Esophagus (tissue), 2 donors: ENCODE measurements around the gene LHB. TPM values are rescaled to one million over a fixed set of nuclear protein-coding genes. Genes with fewer than 3 reads are reported as not detected.
"Not testable (repeated sequence)": the region's sequence is repeated elsewhere in the genome, so short reads cannot be mapped to it uniquely, and the experiment has no call there.

Experiments
- H3K27ac ChIP-seq, 2 donors: one replicate each; pipeline ENCODE4 v1.5.1; 2013; ENCODE audit warnings: low read depth in 2 of 2, mild to moderate bottlenecking in 2 of 2, inconsistent platforms in 1 of 2, low read length in 1 of 2, moderate library complexity in 1 of 2
- H3K27me3 ChIP-seq, 2 donors: one replicate each; pipeline ENCODE4 v1.6.1; 2013; ENCODE audit warnings: low read length in 2 of 2, control low read depth in 1 of 2, mild to moderate bottlenecking in 1 of 2; ENCODE audit not compliant: insufficient read depth in 2 of 2, control insufficient read depth in 1 of 2
- H3K36me3 ChIP-seq, 2 donors: one replicate each; pipeline ENCODE4 v1.6.1; 2013; ENCODE audit warnings: low read length in 1 of 2; ENCODE audit not compliant: control insufficient read depth in 2 of 2, insufficient read depth in 2 of 2
- H3K4me1 ChIP-seq, 2 donors: one replicate each; pipeline ENCODE4 v1.6.1; 2013; ENCODE audit warnings: low read length in 1 of 2; ENCODE audit not compliant: control insufficient read depth in 2 of 2, insufficient read depth in 2 of 2
- H3K4me3 ChIP-seq, 2 donors: one replicate each; pipeline ENCODE4 v1.5.1; 2013; ENCODE audit warnings: low read length in 2 of 2, mild to moderate bottlenecking in 2 of 2, low read depth in 1 of 2, moderate library complexity in 1 of 2
- H3K9me3 ChIP-seq, 2 donors: one replicate each; pipeline ENCODE4 v1.6.1; 2013; ENCODE audit warnings: mild to moderate bottlenecking in 2 of 2, low read depth in 1 of 2, low read length in 1 of 2, moderate library complexity in 1 of 2; ENCODE audit not compliant: control insufficient read depth in 2 of 2, insufficient read depth in 1 of 2
- WGBS, 2 donors: extraction: QIAGEN DNeasy Blood & Tissue Kit; methylation state at CpG; one replicate each; pipeline ENCODE4 v1.1.7; 2013; 5-methylcytosine and 5-hydroxymethylcytosine counted together
- polyA plus RNA-seq, 2 donors: library from polyadenylated mRNA; stranded (reverse); fragments of 200-250 nt; gene quantifications; one replicate each; pipeline ENCODE4 v1.2.3, GENCODE V29; 2013
- donor health status: healthy with polysubstance abuse.
- donor health status: Bipolar disorder and iron deficiency.

LHB gene
- polyA plus RNA-seq, 2 donors = 0.29 to 0.45 TPM

DNA sequence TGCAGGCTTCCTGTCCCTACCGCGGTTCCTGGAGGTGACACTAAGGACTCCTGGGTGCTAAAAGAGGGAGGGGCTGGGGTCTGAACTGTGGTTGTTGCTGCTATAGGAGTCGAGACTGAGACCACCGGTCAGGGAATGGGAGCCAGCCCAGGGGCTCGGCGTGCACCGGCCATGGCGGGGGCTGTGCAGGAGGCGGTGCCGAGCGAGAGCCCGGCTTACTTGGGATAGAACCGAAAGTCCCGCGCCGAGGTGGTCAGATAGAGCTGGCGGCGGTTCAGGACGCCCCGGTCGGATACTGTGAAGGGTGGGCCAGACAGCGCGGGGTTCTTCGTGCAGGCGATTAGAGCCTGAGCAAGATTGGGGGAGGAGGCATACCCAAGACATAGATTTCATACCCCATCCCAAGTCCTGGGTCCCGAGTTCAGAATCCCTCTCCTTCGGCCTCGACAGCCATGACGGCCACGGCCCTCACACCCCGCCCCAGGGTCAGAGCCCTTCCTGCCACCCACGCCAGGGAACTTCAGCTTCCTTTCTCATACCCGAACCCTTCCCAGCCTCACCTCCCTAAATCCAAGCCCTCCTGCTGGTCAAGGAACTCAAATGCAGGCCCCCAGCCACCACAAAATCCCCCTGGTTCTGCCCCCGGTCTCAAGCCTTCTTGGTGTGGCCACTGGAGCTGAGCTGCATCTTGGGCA lies 40.2 kb upstream of the LHB start:
- H3K4me3 ChIP-seq = peak overlapping the region; percentile 46 to 50
- H3K9me3 ChIP-seq, H3K36me3 ChIP-seq, H3K27me3 ChIP-seq, H3K27ac ChIP-seq: not testable (repeated sequence)
- H3K4me1 ChIP-seq = peaks cover 0 to 18% of the 10 kb centered on the region in 2 donors
- WGBS, 2 donors = 2 to 3% methylated on average over 26 to 34 of the region's 34 CpGs

DNA sequence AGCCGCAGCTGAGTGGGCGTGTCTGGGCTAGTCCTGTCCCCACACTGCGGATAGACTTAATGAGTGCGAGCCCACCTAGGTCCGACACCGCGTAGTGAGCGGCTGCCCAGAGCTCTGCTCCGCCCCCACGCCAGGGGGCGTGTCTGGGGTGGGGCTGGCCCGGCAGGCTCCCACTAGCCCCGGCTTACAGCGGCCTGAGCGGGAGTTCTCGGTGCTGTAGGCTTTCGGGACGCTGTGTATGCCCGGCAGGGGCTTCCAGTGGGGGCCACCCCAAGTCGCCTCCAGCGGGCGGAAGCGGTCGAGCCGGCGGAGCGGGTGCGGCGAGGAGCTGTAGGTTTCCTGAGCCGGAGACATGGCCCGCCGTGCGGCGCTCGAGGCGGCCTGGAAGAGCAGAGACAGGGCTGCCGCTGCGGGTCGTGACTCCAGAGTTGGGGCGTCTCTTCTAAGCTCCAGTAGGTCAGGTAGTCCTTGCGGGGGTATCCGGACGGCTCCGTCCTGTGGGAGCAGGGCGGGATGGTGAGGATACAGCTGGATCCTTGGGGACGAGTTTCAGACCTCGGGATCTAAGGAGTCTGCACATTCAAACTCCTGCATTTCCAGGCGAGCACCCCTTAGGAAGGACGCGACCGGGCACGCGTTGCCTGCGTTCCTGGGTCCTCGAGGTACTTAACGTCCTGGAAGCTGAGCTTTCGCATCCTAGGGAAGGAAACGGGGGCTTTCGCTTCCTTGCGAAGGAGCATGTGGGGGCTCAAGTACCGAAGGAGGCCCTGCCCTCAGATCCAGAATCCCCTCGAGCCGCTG lies 39.4 kb upstream of the LHB start:
- peak overlapping the region; percentile 43 to 50 for H3K4me3 ChIP-seq
- H3K36me3 ChIP-seq = no peaks in the 10 kb centered on the region
- WGBS, 2 donors = 1% methylated on average over 60 to 63 of the region's 63 CpGs
- H3K27me3 ChIP-seq = no peaks in the 10 kb centered on the region
- H3K4me1 ChIP-seq = peaks cover 0 to 18% of the 10 kb centered on the region in 2 donors
- H3K9me3 ChIP-seq = no peaks in the 10 kb centered on the region
- no peak overlapping the region for H3K27ac ChIP-seq

DNA sequence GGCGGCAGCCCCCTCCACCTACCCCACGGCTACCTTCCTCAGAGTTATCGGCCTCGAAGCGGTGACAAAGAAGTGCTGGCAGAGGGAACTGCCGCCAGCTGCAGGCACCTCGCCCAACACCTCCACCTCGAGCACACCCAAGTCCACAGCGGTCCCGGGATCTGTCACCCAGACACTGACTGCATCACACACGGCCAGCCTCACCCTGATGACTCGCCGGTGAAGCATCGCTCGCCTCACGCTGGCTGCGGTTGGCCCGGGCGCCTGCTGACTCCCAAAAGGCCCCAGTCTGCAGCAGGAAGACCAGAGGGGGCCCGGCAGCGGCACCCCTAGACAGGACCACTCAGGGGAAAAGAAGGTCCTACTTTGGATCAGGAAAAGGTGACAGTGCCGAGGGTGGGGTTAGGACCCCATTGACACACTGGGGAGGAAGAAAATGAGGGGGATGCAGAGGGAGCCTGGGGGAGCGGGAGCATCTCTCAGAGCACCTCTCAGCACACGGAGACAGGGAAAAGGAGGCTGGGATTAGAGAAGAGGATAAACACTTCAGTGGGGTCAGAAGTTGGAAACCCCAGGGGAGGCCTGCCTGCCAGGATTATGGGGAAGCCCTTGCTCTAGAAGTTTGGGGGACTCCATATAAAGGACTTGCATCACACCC lies 33.6 kb upstream of the LHB start:
- WGBS, 2 donors = 55 to 60% methylated on average over 24 of the region's 24 CpGs
- H3K4me3 ChIP-seq, H3K9me3 ChIP-seq, H3K27ac ChIP-seq, H3K36me3 ChIP-seq, H3K4me1 ChIP-seq, H3K27me3 ChIP-seq: not testable (repeated sequence)

DNA sequence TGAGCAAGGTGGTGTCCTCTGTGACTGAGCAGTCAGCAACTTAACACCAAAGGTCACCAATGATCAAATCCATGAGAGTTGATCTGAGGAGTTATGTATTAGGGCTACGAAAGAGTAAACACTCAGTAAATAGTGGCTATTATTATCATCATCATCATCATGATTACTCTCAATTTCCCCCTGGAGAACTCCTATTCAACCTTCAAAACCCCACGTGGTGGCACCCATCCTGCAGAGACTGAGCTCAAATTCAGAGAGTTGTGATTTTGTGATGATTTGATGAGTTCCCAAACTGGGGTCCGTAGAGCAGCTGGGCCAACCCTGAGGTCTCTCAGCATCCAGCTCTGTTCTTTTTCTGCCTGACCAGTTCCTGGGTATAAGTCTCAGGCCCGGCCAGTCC lies 32.9 kb upstream of the LHB start:
- WGBS, 2 donors = 69 to 73% methylated on average over 3 of the region's 4 CpGs
- not testable (repeated sequence) for H3K27me3 ChIP-seq, H3K4me1 ChIP-seq, H3K27ac ChIP-seq, H3K9me3 ChIP-seq, H3K36me3 ChIP-seq, H3K4me3 ChIP-seq

DNA sequence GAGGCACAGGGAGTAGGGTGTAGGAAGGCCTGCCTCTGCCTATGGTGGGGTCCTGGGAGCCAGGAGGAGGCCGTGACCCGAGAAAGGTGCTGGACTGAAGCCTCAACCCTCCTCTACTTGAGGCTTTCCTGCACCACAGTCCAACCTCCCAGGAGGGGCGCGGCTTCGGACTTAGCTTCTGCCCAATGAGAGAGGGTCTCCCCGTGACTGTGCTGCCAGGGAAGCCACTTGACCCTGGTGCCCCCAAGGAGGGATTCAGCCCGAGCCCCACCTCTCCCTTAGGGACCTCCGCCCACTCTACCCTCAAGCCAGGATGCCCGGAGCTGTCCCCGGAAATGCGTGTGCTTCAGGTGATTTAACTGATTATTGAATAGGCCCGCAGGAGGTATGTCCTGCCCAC lies 32.1 kb upstream of the LHB start, which contains the start of gene CGB8:
Gene CGB8 (minus strand): TSS at position 101 of the 400 bp plus-strand sequence. CDS start 372 bp downstream, outside the sequence.
- 66 to 72% methylated on average over 7 to 10 of the region's 12 CpGs for WGBS, 2 donors
- not testable (repeated sequence) for H3K27ac ChIP-seq, H3K4me1 ChIP-seq, H3K27me3 ChIP-seq, H3K4me3 ChIP-seq, H3K9me3 ChIP-seq, H3K36me3 ChIP-seq

DNA sequence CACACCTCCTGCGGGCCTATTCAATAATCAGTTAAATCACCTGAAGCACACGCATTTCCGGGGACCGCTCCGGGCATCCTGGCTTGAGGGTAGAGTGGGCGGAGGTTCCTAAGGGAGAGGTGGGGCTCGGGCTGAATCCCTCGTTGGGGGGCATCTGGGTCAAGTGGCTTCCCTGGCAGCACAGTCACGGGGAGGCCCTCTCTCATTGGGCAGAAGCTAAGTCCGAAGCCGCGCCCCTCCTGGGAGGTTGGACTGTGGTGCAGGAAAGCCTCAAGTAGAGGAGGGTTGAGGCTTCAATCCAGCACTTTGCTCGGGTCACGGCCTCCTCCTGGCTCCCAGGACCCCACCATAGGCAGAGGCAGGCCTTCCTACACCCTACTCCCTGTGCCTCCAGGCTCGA lies 26.7 kb upstream of the LHB start, which contains the start of gene CGB5:
Gene CGB5 (plus strand): TSS at position 301 of the 400 bp plus-strand sequence. CDS start 362 bp downstream, outside the sequence.
- H3K4me1 ChIP-seq, H3K27ac ChIP-seq, H3K27me3 ChIP-seq, H3K36me3 ChIP-seq, H3K4me3 ChIP-seq, H3K9me3 ChIP-seq: not testable (repeated sequence)
- 67 to 71% methylated on average over 15 of the region's 15 CpGs for WGBS, 2 donors

DNA sequence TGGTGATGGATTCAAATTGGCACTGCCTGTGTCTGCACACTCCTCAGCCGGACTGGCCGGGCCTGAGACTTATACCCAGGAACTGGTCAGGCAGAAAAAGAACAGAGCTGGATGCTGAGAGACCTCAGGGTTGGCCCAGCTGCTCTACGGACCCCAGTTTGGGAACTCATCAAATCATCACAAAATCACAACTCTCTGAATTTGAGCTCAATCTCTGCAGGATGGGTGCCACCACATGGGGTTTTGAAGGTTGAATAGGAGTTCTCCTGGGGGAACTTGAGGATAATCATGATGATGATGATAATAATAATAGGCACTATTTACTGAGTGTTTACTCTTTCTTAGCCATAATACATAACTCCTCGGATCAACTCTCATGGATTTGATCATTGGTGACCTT lies 25.8 kb upstream of the LHB start:
- not testable (repeated sequence) for H3K9me3 ChIP-seq, H3K4me1 ChIP-seq, H3K27ac ChIP-seq, H3K27me3 ChIP-seq, H3K36me3 ChIP-seq, H3K4me3 ChIP-seq
- WGBS, 2 donors = 76 to 92% methylated on average over 1 to 3 of the region's 4 CpGs

DNA sequence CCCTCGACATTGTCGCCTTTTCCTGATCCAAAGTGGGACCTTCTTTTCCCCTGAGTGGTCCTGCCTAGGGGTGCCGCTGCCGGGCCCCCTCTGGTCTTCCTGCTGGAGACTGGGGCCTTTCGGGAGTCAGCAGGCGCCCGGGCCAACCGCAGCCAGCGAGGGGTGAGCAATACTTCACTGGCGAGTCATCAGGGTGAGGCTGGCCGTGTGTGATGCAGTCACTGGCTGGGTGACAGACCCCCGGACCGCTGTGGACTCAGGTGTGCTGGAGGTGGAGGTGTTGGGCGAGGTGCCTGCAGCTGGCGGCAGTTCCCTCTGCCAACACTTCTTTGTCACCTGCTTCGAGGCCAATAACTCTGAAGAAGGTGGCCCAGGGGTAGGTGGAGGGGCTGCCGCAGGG lies 25.3 kb upstream of the LHB start:
- WGBS, 2 donors = 62 to 68% methylated on average over 17 of the region's 17 CpGs
- no peak overlapping the region for H3K27ac ChIP-seq
- H3K9me3 ChIP-seq = no peaks in the 10 kb centered on the region
- no peak overlapping the region for H3K4me3 ChIP-seq
- no peaks in the 10 kb centered on the region for H3K27me3 ChIP-seq
- no peaks in the 10 kb centered on the region for H3K4me1 ChIP-seq
- H3K36me3 ChIP-seq = no peaks in the 10 kb centered on the region

DNA sequence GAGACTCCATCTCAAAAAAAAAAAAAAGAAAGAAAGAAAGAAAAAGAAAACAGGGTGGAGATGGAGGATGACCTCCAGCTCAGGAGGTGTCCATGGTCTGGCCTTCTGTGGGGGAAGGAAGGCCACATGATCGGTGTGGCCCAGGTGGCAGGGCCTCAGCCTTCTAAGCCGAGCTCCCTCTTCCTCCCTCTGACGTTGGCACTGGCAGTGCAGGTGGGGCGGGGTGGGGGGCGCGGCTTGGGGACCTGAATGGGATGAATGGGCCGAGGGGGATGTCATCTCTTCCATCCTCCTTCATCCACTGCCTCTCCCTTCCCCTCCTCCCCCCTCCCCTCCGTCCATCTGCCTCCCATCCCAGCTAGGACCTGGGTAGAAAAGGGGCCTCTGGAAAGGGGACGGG lies 22.8 kb upstream of the LHB start:
- not testable (repeated sequence) for H3K36me3 ChIP-seq, H3K9me3 ChIP-seq, H3K4me1 ChIP-seq, H3K27me3 ChIP-seq, H3K4me3 ChIP-seq, H3K27ac ChIP-seq
- 50 to 70% methylated on average over 7 to 9 of the region's 9 CpGs for WGBS, 2 donors
